GM18508 (cell line): ENCODE measurements around the gene MED6.

Experiments
- ATAC-seq: cut with Tn5 transposase; IDR thresholded peaks from one replicate; pipeline ENCODE4 v1.9.1; 2021; ENCODE audit warnings: moderate number of reproducible peaks; ENCODE audit not compliant: insufficient read depth, unreplicated experiment

MED6 gene

DNA sequence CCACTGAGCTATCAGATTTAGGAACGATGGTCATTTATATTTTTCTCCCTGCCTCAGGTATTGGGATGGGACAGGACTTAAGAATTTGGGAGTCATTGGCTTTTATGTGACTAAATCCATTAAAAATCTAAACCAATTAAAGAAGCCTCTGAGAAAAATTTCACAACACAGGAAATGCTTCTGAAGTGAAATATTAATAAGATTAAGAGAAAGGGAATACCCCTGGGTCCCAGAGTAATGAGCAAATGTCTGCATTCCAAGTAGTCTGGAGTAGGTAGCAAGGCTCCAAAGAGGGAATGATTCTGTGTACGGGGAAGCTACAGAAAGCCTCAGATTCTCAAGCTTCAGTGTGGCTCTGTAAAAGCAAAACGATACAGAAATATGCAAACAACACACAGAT, 707 bp upstream of the MED6 start:
- no peak for ATAC-seq

DNA sequence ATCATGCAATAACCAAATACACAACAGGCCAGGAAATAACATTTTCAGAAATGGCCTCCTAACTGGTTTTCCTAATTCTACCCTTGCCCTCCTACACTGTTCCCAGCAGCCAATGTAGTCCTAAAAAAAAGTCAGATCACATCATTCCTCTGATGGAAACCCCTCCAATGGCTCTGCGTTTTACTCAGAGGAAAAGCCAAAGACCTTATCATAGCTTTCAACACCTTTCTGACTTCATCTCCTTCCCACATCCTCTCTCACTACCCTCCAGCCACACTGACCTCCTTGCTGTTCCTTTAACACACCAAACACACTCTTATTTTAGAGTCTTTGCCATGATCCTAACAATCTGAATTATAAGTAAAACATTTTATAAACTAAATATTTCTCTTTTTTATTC, 1.1 kb downstream of the MED6 start:
- no peak for ATAC-seq

DNA sequence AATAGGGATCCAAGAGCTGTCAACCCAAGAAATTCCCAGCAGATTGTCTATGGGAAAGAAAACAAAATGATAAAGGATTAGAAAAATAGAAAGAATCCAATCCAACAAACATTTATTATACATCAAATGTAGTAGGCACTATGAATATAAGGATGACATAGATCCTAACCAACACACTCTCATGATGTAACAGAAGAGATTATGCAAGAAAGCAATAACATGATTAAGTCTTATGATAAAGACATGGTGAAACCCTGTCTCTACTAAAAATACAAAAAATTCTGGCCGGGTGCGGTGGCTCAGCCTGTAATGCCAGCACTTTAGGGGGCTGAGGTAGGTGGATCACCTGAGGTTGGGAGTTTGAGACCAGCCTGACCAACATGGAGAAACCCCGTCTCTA, 2.7 kb downstream of the MED6 start:
- no peak for ATAC-seq

DNA sequence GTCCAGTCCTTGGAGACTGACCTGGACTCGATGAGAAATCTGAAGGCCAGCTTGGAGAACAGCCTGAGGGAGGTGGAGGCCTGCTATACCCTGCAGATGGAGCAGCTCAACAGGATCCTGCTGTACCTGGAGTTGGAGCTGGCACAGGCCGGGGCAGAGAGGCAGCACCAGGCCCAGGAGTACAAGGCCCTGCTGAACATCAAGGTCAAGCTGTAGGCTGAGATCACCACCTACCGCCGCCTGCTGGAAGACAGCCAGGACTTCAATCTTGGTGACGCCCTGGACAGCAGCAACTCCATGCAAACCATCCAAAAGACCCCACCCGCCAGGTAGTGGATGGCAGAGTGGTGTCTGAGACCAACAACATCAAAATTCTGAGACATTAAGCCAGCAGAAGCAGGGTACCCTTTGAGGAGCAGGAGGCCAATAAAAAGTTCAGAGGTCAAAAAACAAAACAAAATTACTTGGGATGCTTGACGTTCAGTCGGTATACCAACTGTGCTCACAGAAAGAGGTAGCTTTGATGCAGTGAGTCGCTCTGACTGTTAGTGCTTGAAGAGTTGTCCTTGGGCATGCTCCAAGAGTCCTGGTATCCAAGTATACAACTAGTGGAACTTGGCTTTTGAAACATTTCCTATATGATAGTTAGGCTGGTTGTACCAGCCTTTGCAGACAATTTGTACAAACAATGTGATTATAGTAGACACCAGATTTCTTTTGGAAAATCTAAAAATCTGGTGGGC, 4.8 kb downstream of the MED6 start:
- no peak for ATAC-seq

DNA sequence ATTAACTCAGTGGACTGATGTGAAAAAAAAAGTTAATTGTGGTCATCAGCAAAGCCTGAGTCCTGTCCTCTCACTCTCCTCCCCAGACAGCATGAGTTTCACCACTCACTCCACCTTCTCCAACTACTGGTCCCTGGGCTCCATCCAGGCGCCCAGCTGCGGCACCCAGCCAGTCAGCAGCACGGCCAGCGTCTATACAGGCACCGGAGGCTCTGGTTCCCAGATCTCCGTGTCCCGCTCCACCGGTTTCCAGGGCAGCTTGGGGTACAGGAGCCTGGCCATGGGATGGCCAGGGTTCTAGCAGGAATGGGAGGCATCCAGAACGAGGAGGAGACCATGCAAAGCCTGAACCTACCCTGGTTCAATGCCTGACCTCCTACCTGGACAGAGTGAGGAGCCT, 6.0 kb downstream of the MED6 start:
- ATAC-seq: no peak

DNA sequence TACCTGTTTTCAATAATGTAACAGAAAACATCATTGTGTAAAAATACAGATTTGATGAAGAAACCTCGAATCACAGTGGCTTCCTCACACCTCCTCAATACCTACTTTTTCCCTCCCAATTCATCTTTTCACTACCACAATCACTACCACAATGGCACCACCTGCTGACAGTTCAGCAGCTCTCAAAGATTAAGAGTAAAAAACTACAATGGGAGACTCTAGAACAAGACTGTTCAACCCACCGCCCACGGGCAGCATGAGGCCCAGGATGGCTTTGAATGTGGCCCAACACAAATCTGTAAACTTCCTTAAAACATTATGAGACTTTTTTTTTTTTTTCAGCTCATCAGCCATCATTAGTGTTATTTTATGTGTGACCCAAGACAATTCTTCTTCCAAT, 15.2 kb downstream of the MED6 start:
- no peak for ATAC-seq

DNA sequence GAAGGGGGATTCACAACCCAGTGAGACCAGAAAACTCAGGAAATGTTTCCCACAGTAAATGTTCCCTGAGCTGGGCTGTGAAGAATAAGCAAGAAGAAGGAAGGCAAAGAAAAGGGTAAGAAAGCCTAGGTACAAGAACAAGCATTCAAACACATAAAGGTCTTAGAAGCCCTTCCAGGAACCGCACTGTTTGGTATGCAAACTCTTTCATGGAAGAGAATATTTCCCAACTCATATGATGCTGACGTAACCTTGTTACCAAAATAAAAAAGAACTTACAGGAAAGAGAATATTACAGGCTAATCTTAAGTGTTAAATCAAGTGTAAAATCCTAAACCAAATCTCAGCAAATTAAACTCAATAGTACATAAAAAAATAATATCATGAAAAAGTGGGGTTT, 23.6 kb downstream of the MED6 start:
- ATAC-seq: no peak

DNA sequence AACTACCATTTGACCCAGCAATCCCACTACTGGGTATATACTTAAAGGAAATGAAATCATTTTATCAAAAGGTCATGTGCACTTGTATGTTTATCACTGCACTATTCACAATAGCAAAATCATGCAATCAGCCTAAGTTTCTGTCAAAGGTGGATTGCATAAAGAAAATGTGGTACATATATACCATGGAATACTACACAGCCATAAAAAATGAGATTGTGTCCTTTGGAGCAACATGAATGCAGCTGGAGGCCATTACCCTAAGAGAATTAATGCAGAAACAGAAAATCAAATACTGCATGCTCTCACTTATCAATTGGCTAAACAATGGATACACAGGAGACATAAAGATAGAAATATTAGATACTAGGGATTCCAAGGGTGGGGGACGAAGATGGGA, 27.4 kb downstream of the MED6 start:
- ATAC-seq: no peak

DNA sequence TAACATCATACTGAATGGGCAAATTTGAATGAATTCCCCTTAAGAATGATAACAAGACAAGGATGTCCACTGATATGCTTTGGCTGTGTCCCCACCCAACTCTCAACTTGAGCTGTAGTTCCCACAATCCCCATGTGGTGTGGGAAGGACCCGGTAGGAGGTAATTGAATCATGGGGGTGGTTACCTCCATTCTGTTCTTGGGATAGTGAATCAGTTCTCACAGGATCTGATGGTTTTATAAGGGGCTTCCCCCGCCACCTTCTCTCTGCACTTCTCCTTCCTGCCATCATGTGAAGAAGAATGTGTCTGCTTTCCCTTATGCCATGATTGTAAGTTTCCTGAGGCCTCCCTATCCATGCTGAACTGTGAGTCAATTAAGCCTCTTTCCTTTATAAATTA, 29.3 kb downstream of the MED6 start:
- ATAC-seq: no peak

DNA sequence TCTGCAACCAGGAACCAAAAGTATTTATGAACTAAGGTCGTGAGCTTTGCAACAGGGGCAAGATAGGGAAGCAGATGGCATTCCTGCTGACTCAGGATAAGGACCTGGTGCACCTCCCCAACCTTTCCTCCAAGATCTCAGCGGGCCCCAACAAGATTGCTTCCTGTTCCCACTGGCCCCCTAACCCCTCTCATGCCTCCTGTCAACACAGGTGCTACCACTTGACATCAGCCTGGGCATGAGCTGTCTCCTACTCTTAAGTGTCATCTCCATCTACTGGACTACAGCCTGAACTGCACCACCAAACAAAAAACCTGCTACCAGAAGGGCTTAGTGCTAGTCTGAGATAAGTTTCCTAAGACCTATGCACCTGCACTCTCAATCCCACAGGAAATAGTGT, 32.7 kb downstream of the MED6 start:
- no peak for ATAC-seq

DNA sequence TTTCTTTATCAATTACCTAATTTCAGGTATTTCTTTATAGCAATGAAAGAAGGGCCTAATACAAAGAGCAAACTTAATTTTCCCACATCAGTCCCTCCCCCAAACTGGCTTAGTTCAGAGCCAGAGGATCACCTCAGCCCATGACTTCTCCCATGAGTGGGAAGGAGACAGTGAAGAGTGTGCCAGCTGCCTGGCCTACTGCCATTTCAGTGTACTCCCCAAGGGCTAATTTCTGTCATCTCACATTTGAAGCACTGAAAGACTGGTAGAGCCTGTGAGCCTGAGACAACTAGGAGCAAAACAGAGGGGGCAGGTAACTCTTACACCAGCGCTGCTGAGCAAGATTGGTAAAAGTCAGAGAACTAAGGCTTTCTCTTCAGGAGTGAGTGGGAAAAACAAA, 36.6 kb downstream of the MED6 start:
- no peak for ATAC-seq

DNA sequence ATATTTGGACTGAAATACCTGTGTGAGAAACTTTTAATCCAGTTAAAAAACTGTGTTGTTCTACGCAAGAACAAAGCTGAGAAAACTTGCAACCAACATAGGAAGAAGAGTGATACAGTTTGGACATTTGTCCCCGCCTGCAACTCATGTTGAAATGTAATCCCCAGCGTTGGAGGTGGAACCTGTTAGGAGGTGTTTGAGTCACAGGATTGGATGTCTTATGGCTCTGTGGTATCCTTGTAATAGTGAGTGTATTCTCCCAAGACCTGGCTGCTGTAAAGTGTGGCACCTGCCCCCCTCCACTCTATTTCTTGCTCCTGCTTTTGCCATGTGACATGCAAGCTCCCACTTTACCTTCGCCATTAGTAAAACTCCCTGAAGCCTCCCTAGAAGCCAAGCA, 37.0 kb downstream of the MED6 start:
- ATAC-seq: no peak

DNA sequence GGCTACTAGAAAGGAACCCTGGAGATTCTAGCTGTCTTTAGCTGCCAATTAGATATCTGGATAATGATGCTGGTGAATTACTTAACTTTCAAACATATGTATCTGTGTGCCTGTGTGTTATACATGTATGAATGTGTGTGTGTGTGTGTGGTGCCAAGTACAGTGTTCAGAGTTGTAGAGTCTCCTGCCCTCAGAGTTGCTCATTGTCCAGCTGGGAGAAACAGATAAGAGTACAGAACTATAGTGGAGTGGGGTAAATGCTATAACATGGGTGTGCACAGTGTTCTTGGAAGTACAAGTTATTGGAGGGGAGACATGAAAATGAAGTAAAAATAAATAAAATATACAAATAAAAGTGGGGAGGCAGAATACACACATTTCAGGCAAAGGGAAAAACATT, 42.1 kb downstream of the MED6 start:
- ATAC-seq: no peak

DNA sequence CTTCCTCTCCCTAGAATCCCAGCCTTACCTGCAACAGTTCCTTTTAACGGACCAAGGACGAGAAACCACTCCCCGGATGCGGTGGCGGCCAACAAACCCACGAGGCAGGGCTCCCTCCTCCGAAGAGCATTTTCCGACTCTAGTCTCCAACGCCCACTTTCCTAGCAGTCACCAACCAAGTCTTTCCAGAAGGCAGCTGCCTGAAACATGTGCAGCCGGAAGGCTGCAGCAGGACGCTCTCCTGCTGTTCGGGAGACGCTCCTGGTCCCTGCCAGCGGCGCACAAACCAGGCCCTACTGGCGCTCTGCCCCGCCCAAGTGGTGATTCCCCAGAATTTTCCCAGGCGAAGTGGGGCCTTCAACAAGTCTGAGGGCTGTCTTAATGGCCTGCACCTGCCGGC, 44.6 kb downstream of the MED6 start:
- ATAC-seq: no peak

DNA sequence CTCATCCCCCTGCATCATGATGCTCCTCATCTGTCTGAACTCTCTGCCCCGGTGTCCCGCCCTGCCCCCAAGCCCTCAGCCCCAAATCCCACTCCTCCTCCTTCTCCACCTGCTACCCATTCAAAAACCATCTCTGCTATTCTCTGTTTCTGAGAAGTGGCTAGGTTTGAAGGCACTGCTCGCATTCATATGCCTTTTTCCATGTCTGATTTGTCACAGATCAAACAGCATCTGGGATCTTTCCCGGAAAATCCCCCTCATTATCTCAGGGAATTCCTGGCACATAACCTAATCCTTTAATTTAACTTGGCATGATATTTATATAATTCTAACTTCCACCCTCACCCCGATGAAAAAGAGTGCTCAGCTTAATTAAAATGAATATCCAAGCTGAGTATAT, 62.4 kb downstream of the MED6 start:
- no peak for ATAC-seq

DNA sequence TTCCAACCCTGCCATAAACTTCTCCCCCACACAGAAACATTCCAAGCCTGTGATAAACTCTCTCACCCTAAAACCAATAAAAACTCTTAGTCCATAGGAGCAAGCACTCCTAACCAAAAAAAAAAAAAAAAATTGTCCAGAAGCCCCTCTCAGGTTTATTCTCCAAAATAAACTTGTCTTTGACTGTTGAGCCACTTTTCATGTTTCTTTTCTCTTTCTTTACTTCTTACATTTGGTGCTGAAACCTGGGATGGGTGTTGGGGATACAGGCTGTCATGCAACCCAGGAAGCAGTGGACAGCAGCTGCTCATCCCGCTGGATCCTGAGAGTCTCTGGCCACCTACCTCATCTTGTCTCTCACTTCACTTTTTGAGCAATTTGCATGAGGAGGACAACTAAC, 63.6 kb downstream of the MED6 start:
- ATAC-seq: no peak

DNA sequence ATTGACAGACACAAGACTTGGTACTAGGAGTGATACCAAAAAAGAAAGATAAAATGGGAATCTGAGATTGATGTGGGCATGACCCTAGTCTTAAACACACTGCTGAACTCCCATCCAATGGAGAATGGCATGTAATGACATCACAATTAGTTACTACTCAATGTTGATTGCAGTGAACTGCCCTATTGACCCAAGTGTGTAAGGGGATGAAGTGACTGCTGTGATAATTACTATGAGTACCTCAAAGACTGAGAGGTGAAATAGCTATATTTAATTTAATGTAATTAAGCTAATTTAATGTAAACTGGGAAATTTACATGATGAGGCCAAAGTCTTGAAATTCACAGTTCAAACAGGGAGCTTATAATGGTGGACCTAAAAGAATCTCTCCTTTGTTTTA, 65.6 kb downstream of the MED6 start, which contains the start of gene ADAM20:
ADAM20 (minus strand) TSS at position 101 of the 400 bp plus-strand sequence. CDS start 10,247 bp downstream, outside the sequence.
- ATAC-seq: no peak
